Thyroid gland (tissue), 4 donors: ENCODE results near the gene PNLIPRP3.

Source experiments
- POLR2A ChIP-seq, 2 donors: fragments of 450-650 bp; IDR thresholded peaks; one replicate each; pipeline ENCODE4 v1.6.1; 2017; ENCODE audit warnings: antibody characterized with exemption in 2 of 2, mild to moderate bottlenecking in 2 of 2, moderate library complexity in 1 of 2
- TF ChIP-seq, protein P1 (sequence below), 6 experiments: fragments of 200-600 bp in 3 of 6; fragments of 450-650 bp in 3 of 6; sonication (generic) in 3 of 6; IDR thresholded peaks; one replicate each; pipeline ENCODE4 v1.5.1; 2016 to 2019; ENCODE audit warnings: antibody characterized with exemption in 6 of 6, mild to moderate bottlenecking in 2 of 6, inconsistent platforms in 1 of 6, moderate library complexity in 1 of 6

DNA sequence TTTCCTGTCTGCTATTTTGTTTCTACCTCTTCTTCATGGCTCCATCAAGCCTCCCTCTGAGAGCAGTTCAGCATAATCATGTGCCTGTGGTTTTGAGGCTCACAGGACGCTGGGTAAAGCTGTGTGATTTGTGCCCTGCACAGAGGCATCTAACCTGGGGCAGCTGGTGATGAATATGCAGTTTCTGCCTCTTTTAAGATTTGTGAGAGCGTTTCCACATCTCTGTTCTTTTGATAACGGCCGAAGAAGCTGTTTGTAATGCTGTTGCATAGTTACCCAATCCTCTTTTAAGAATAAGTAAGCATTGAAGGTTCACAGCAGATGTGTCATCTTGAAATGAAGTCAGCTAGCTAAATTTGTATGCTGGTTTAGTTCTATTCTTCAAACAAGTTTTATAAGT, 45.2 kb downstream of the PNLIPRP3 start:
- TF ChIP-seq, protein P1, sequence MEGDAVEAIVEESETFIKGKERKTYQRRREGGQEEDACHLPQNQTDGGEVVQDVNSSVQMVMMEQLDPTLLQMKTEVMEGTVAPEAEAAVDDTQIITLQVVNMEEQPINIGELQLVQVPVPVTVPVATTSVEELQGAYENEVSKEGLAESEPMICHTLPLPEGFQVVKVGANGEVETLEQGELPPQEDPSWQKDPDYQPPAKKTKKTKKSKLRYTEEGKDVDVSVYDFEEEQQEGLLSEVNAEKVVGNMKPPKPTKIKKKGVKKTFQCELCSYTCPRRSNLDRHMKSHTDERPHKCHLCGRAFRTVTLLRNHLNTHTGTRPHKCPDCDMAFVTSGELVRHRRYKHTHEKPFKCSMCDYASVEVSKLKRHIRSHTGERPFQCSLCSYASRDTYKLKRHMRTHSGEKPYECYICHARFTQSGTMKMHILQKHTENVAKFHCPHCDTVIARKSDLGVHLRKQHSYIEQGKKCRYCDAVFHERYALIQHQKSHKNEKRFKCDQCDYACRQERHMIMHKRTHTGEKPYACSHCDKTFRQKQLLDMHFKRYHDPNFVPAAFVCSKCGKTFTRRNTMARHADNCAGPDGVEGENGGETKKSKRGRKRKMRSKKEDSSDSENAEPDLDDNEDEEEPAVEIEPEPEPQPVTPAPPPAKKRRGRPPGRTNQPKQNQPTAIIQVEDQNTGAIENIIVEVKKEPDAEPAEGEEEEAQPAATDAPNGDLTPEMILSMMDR (IDR thresholded peaks at IDR 0.05): no peak
- TF ChIP-seq POLR2A (IDR thresholded peaks at IDR 0.05): no peak
